Upper lobe of left lung (tissue), 6 donors: ENCODE measurements around the gene RFX1. TPM values are rescaled to one million over a fixed set of nuclear protein-coding genes. Genes with fewer than 3 reads are reported as not detected.
"Not testable (repeated sequence)": the region's sequence is repeated elsewhere in the genome, so short reads cannot be mapped to it uniquely, and the experiment has no call there.

Experiments
- ATAC-seq, 2 donors: fragments of 200-7000 bp; cut with Tn5 transposase; one replicate each; pipeline ENCODE4 v1.9.1; 2022; ENCODE audit warnings: mild to moderate bottlenecking in 2 of 2, moderate library complexity in 2 of 2; ENCODE audit not compliant: low FRiP score in 2 of 2
- DNase-seq, 2 donors: peaks; one replicate each; pipeline ENCODE4 v3.0.0-alpha.2; 2019 to 2020
- H3K27ac ChIP-seq, 4 donors: fragments of 200-600 bp; sonication (generic); one replicate each; pipeline ENCODE4 v1.5.1; 2016 to 2019
- H3K27me3 ChIP-seq, 4 donors: fragments of 200-600 bp; sonication (generic); one replicate each; pipeline ENCODE4 v1.5.1; 2017 to 2019
- H3K36me3 ChIP-seq, 4 donors: fragments of 200-600 bp; sonication (generic); one replicate each; pipeline ENCODE4 v1.5.1; 2016 to 2019
- H3K4me1 ChIP-seq, 4 donors: fragments of 200-600 bp; sonication (generic); one replicate each; pipeline ENCODE4 v1.5.1; 2018 to 2019
- H3K4me3 ChIP-seq, 4 donors: fragments of 200-600 bp; sonication (generic); one replicate each; pipeline ENCODE4 v1.5.1; 2017 to 2019; ENCODE audit warnings: mild to moderate bottlenecking in 2 of 4, moderate library complexity in 1 of 4
- H3K9me3 ChIP-seq, 4 donors: fragments of 200-600 bp; sonication (generic); one replicate each; pipeline ENCODE4 v1.5.1; 2018 to 2019
- CTCF ChIP-seq, 6 experiments: fragments of 450-650 bp in 4 of 6; fragments of 200-600 bp in 2 of 6; sonication (generic) in 2 of 6; IDR thresholded peaks; one replicate each; pipeline ENCODE4 v1.5.1; 2016 to 2019; ENCODE audit warnings: antibody characterized with exemption in 6 of 6
- EP300 ChIP-seq, 4 donors: sonication (generic); formaldehyde crosslinking; IDR thresholded peaks; one replicate each; pipeline ENCODE4 v1.5.1; 2017; ENCODE audit warnings: antibody characterized with exemption in 4 of 4, control low read depth in 2 of 4
- POLR2A ChIP-seq, 4 donors: fragments of 450-650 bp; IDR thresholded peaks; one replicate each; pipeline ENCODE4 v1.5.1; 2016 to 2017; ENCODE audit warnings: antibody characterized with exemption in 4 of 4, mild to moderate bottlenecking in 2 of 4
- POLR2AphosphoS5 ChIP-seq, 2 donors: sonication (generic); formaldehyde crosslinking; IDR thresholded peaks; one replicate each; pipeline ENCODE4 v1.5.1; 2017; ENCODE audit warnings: antibody characterized with exemption in 2 of 2
- WGBS, 2 donors: methylation state at CpG; one replicate each; pipeline ENCODE4 v1.1.5; 2017 to 2018; 5-methylcytosine and 5-hydroxymethylcytosine counted together
- total RNA-seq, 6 donors: library from RNA; depleted of rRNA in 4 of 6; stranded (reverse); fragments of >200 nt in 4 of 6; gene quantifications; one replicate each; pipeline versions ENCODE4 v1.1.0 to v1.2.1, GENCODE V29; 2016 to 2021
- donor health status: DM: no; HTN: no; CAD: no; lungs with moderate emphysema.
- donor health status: DM: no; HTN: yes; CAD: no; lungs with severe emphysema.

RFX1 gene
- total RNA-seq, 6 donors from 2014 or later, result 6.0 to 22.3 (median 15.5) TPM

- Histone ChIP-seq H3K36me3 (no peaks in the 10 kb centered on the region), H3K9me3 (no peaks in the 10 kb centered on the region), H3K4me1 (peaks cover 0 to 27% (median 17%) of the 10 kb centered on the region in 4 donors), H3K27ac (peak overlapping the region in 3 of 4 donors; percentile 18 to 62 (median 58)), H3K4me3 (no peak overlapping the region), H3K27me3 (no peaks in the 10 kb centered on the region)
- DNase-seq, result peak in 1 of 2 donors; percentile 60
- ATAC-seq, result peak in 1 of 2 donors; percentile 65
- 61 to 78% methylated on average over 4 of the region's 4 CpGs for WGBS, 2 donors
- no peak for TF ChIP-seq CTCF (IDR thresholded peaks at IDR 0.05)
- TF ChIP-seq POLR2A (IDR thresholded peaks at IDR 0.05), result no peak
- TF ChIP-seq POLR2AphosphoS5 (IDR thresholded peaks at IDR 0.05), result no peak
- TF ChIP-seq EP300 (IDR thresholded peaks at IDR 0.05), result no peak
Observed at GRCh38 chr19:14022469-14022868, 16.3 kb upstream of the RFX1 start.

- WGBS, 2 donors, result 48 to 62% methylated on average over 5 of the region's 5 CpGs
- H3K36me3 ChIP-seq, result no peaks in the 10 kb centered on the region
- H3K27ac ChIP-seq, result peak overlapping the region in 2 of 4 donors; percentile 18 to 31
- TF ChIP-seq POLR2AphosphoS5 (IDR thresholded peaks at IDR 0.05) (no peak), EP300 (IDR thresholded peaks at IDR 0.05) (no peak), CTCF (IDR thresholded peaks at IDR 0.05) (no peak), POLR2A (IDR thresholded peaks at IDR 0.05) (no peak)
- ATAC-seq (no peak), DNase-seq (no peak)
- H3K4me3 ChIP-seq, result no peak overlapping the region
- peaks cover 0 to 29% (median 17%) of the 10 kb centered on the region in 4 donors for H3K4me1 ChIP-seq
- no peaks in the 10 kb centered on the region for H3K27me3 ChIP-seq
- H3K9me3 ChIP-seq, result no peaks in the 10 kb centered on the region
Observed at GRCh38 chr19:14021474-14021873, 15.4 kb upstream of the RFX1 start.

GRCh38 chr19:14019739-14020138 lies 13.6 kb upstream of the RFX1 start:
- H3K36me3 ChIP-seq, H3K27ac ChIP-seq, H3K9me3 ChIP-seq, DNase-seq, H3K27me3 ChIP-seq, ATAC-seq, H3K4me3 ChIP-seq: not testable (repeated sequence)
- WGBS, 2 donors, result 82 to 90% methylated on average over 3 of the region's 3 CpGs
- H3K4me1 ChIP-seq, result peaks cover 0 to 28% (median 17%) of the 10 kb centered on the region in 4 donors

- H3K9me3 ChIP-seq, result no peaks in the 10 kb centered on the region
- TF ChIP-seq POLR2A (IDR thresholded peaks at IDR 0.05) (no peak), CTCF (IDR thresholded peaks at IDR 0.05) (no peak), POLR2AphosphoS5 (IDR thresholded peaks at IDR 0.05) (no peak), EP300 (IDR thresholded peaks at IDR 0.05) (no peak)
- H3K36me3 ChIP-seq, result no peaks in the 10 kb centered on the region
- 76 to 85% methylated on average over 6 of the region's 6 CpGs for WGBS, 2 donors
- no peaks in the 10 kb centered on the region for H3K27me3 ChIP-seq
- DNase-seq, result no peak
- peaks cover 0 to 25% (median 16%) of the 10 kb centered on the region in 4 donors for H3K4me1 ChIP-seq
- no peak for ATAC-seq
- H3K4me3 ChIP-seq, result no peak overlapping the region
- peak overlapping the region in 1 of 4 donors; percentile 75 for H3K27ac ChIP-seq
Observed at GRCh38 chr19:14019100-14019499, 13.0 kb upstream of the RFX1 start.

GRCh38 chr19:14015524-14016035 lies 9.5 kb upstream of the RFX1 start:
- Histone ChIP-seq H3K4me3 (no peak overlapping the region), H3K4me1 (peaks cover 0 to 9% (median 0%) of the 10 kb centered on the region in 4 donors), H3K36me3 (no peaks in the 10 kb centered on the region), H3K9me3 (no peaks in the 10 kb centered on the region), H3K27ac (peak overlapping the region in 2 of 4 donors; percentile 1 to 30), H3K27me3 (no peaks in the 10 kb centered on the region)
- DNase-seq (no peak), ATAC-seq (no peak)
- 74 to 80% methylated on average over 8 of the region's 8 CpGs for WGBS, 2 donors
- TF ChIP-seq EP300 (IDR thresholded peaks at IDR 0.05), result no peak

- TF ChIP-seq POLR2AphosphoS5 (IDR thresholded peaks at IDR 0.05) (no peak), CTCF (IDR thresholded peaks at IDR 0.05) (no peak), POLR2A (IDR thresholded peaks at IDR 0.05) (no peak), EP300 (IDR thresholded peaks at IDR 0.05) (no peak)
- no peaks in the 10 kb centered on the region for H3K27me3 ChIP-seq
- WGBS, 2 donors, result 84 to 100% methylated on average over 2 of the region's 2 CpGs
- no peak for ATAC-seq
- H3K27ac ChIP-seq, result no peak overlapping the region
- H3K36me3 ChIP-seq, result no peaks in the 10 kb centered on the region
- H3K4me1 ChIP-seq, result peaks cover 0 to 3% (median under 1%) of the 10 kb centered on the region in 4 donors
- H3K9me3 ChIP-seq, result no peaks in the 10 kb centered on the region
- no peak for DNase-seq
- no peak overlapping the region for H3K4me3 ChIP-seq
Observed at GRCh38 chr19:14012378-14012915, 6.3 kb upstream of the RFX1 start.
